A673 (cell line): ENCODE data around the gene SHISA5. TPM values are rescaled to one million over a fixed set of nuclear protein-coding genes. Genes with fewer than 3 reads are reported as not detected.
A peak's percentile ranks its signal among the peaks of the same experiment; 100 is the strongest.

ENCODE experiments used
- BruUV-seq: library from RNA; stranded (reverse); fragments of 400-500 nt; replicated peaks from 2 replicates; lab custom pipeline; 2021; lab: Mats Ljungman, UMichigan
- CTCF ChIA-PET: fragments of 300-600 bp; sonication (Branson Sonifier 250); formaldehyde crosslinking; loops from one replicate; lab custom pipeline; 2022; ENCODE audit warnings: antibody characterized with exemption; lab: Charles Lee
- POLR2A ChIA-PET: fragments of 300-600 bp; sonication (Branson Sonifier 250); formaldehyde crosslinking; loops from one replicate; lab custom pipeline; 2022; ENCODE audit warnings: antibody characterized with exemption; ENCODE audit not compliant: low non-redundant PET; lab: Charles Lee
- DNase-seq: peaks from one replicate; pipeline ENCODE4 v3.0.0-alpha.2; 2015; ENCODE audit warnings: low spot score
- H3K27ac ChIP-seq: fragments of 200-600 bp; sonication (generic); 2 replicates; pipeline ENCODE4 v1.5.1; 2016; ENCODE audit warnings: mixed run types, low read depth, mild to moderate bottlenecking, mixed read lengths, antibody characterized with exemption, low read length; ENCODE audit not compliant: poor library complexity, severe bottlenecking
- H3K27me3 ChIP-seq: fragments of 200-600 bp; sonication (generic); replicated peaks from 2 replicates; pipeline ENCODE4 v1.6.1; 2017; ENCODE audit warnings: mixed run types, low read depth, mild to moderate bottlenecking, mixed read lengths, antibody characterized with exemption, low read length; ENCODE audit not compliant: insufficient read depth, poor library complexity
- H3K36me3 ChIP-seq: fragments of 200-600 bp; sonication (generic); 2 replicates; pipeline ENCODE4 v1.6.1; 2016; ENCODE audit warnings: mixed run types, mild to moderate bottlenecking, mixed read lengths, antibody characterized with exemption, low read length; ENCODE audit not compliant: insufficient read depth, poor library complexity, severe bottlenecking
- H3K4me1 ChIP-seq: fragments of 200-600 bp; sonication (generic); 2 replicates; pipeline ENCODE4 v1.6.1; 2017; ENCODE audit warnings: mixed run types, mild to moderate bottlenecking, mixed read lengths, antibody characterized with exemption, low read length; ENCODE audit not compliant: insufficient read depth, poor library complexity, severe bottlenecking
- H3K4me3 ChIP-seq: fragments of 200-600 bp; sonication (generic); 2 replicates; pipeline ENCODE4 v1.5.1; 2016; ENCODE audit warnings: low read depth, mixed run types, mild to moderate bottlenecking, mixed read lengths, low read length; ENCODE audit not compliant: poor library complexity, severe bottlenecking
- H3K9me3 ChIP-seq: fragments of 200-600 bp; sonication (generic); 2 replicates; pipeline ENCODE4 v1.6.1; 2016; ENCODE audit warnings: mixed run types, low read depth, mild to moderate bottlenecking, mixed read lengths, antibody characterized with exemption, low read length; ENCODE audit not compliant: poor library complexity, severe bottlenecking
- EZH2 ChIP-seq: fragments of 200-600 bp; sonication (generic); IDR thresholded peaks from 2 replicates; pipeline ENCODE4 v1.6.1; 2017; ENCODE audit warnings: borderline replicate concordance, low read depth, mild to moderate bottlenecking, mixed read lengths, antibody characterized with exemption, low read length; ENCODE audit not compliant: poor library complexity, severe bottlenecking
- intact Hi-C: fragments of 100-400 bp; cut with micrococcal nuclease; formaldehyde crosslinking; loops from one replicate; pipeline ENCODE4 v1.10.0; 2022; ENCODE audit not compliant: unreplicated experiment
- total RNA-seq: library from RNA; stranded (reverse); gene quantifications from 2 replicates; pipeline ENCODE4 v1.2.3, GENCODE V29; 2021
- TF ChIP-seq, protein P1 (sequence below): fragments of 300-800, 200-600 bp; sonication (generic); conservative IDR thresholded peaks from 2 replicates; pipeline ENCODE4 v1.5.1; 2017; ENCODE audit warnings: low read depth, mild to moderate bottlenecking, antibody characterized with exemption, low read length, moderate library complexity, mixed read lengths

Gene SHISA5
- total RNA-seq, 1 experiment from 2014 or later, result 61.8 TPM

DNA sequence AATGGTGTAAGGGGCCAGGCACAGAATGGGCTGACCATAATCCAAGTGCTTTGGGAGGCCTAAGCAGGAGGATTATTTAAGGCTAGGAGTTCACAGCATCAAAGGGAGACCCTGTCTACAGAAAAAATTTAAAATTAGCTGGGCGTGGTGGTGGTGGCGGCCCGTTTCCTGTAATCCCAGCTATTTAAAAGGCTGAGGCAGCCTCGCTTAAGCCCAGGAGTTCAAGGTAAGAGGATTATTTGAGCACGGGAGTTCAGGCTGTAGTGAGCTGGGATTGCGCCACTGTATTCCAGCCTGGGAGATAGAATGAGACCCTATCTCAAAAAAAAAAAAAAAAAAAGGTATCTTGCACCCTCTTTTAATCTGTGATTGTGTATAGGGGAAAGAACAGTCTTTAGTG lies 62.0 kb downstream of the SHISA5 start:
- Histone ChIP-seq H3K9me3 (no peaks in the 10 kb centered on the region), H3K27me3 (no peaks in the 10 kb centered on the region), H3K4me3 (peak overlapping the region; percentile 74), H3K4me1 (no peaks in the 10 kb centered on the region), H3K36me3 (peaks cover 6% of the 10 kb centered on the region), H3K27ac (no peak overlapping the region)
- BruUV-seq, result no TSS peak
- DNase-seq, result no peak
- POLR2A ChIA-PET, result no interaction called here
- CTCF ChIA-PET, result no interaction called here
- intact Hi-C loops, result no loop called here
- TF ChIP-seq, protein P1, sequence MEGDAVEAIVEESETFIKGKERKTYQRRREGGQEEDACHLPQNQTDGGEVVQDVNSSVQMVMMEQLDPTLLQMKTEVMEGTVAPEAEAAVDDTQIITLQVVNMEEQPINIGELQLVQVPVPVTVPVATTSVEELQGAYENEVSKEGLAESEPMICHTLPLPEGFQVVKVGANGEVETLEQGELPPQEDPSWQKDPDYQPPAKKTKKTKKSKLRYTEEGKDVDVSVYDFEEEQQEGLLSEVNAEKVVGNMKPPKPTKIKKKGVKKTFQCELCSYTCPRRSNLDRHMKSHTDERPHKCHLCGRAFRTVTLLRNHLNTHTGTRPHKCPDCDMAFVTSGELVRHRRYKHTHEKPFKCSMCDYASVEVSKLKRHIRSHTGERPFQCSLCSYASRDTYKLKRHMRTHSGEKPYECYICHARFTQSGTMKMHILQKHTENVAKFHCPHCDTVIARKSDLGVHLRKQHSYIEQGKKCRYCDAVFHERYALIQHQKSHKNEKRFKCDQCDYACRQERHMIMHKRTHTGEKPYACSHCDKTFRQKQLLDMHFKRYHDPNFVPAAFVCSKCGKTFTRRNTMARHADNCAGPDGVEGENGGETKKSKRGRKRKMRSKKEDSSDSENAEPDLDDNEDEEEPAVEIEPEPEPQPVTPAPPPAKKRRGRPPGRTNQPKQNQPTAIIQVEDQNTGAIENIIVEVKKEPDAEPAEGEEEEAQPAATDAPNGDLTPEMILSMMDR, result no peak
- TF ChIP-seq EZH2, result no peak

DNA sequence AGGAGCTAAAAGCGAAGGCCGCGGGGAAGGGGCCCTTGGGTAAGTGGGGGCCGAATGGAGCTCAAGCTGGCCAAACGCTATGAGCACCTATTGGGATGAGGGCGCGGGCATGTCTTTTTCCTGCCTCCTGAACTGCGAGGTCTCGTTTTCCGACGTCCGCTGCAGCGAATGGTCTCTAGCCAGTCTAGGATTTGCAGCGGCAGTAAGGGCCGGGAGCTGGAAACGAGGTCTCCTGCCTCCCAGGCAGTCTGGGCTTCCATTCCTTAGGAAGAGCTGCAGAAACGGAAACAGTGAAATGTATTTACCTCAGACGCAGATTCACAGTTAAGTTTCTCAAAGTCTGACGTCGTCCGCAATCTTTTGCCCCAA lies 63.4 kb downstream of the SHISA5 start:
- no peaks in the 10 kb centered on the region for H3K9me3 ChIP-seq
- ChIA-PET POLR2A (no interaction called here), CTCF (no interaction called here)
- BruUV-seq, result TSS peak; percentile 75
- peaks cover 6% of the 10 kb centered on the region for H3K36me3 ChIP-seq
- H3K27me3 ChIP-seq, result no peaks in the 10 kb centered on the region
- intact Hi-C loops, result no loop called here
- H3K4me3 ChIP-seq, result peak overlapping the region; percentile 74
- peak overlapping the region; percentile 80 for H3K27ac ChIP-seq
- TF ChIP-seq EZH2, result no peak
- TF ChIP-seq, protein P1, result no peak
- H3K4me1 ChIP-seq, result no peaks in the 10 kb centered on the region
- DNase-seq, result no peak

DNA sequence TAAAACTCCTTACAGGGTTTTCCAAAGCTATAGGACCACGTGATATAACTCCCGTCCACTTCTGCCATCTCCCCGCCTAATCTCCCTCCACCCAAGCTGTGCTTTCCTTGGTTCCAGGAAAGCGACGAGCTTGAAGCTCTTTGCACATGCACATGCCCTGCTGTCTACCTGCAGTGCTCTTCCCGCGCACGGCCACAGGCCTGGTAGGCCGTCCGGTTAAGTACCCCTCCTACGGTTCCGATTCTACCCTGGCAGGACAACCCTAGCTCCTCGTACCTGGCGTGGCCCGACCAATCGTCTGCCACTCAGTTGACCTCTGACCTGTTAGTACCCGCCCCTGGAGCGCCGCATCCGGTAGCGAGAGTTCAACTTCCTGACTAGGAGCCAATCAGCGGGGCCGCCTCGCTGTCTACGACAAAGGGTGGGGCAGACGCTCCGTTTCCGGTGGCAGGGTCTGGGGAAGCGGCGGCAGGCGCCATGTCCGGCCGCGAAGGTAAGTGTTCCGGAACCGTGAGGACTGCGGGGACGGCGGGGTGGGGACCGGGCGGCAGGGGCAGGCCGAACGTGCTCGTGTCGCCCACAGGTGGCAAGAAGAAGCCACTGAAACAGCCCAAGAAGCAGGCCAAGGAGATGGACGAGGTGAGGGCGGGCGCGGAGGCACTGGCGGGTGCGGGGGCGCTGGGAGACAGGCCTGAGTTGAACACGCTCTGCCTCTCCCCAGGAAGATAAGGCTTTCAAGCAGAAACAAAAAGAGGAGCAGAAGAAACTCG lies 64.0 kb downstream of the SHISA5 start, which contains the start of the genes CCDC51 and TMA7:
TSS of gene CCDC51 (minus strand) at position 300 of the 770 bp plus-strand sequence. CDS start 4,991 bp downstream, outside the sequence.
TSS of gene TMA7 (plus strand) at position 438 of the 770 bp plus-strand sequence. CDS start at position 478, 40 bp downstream.
- Histone ChIP-seq H3K27ac (peak within 1 kb of the TSS; percentile 80), H3K36me3 (peaks cover 6% of the 10 kb centered on the region), H3K4me1 (no peaks in the 10 kb centered on the region), H3K4me3 (peak within 1 kb of the TSS; percentile 74), H3K9me3 (no peaks in the 10 kb centered on the region), H3K27me3 (no peaks in the 10 kb centered on the region)
- peak; percentile 93 for DNase-seq
- intact Hi-C loops, result loop anchor here (5.0 kb wide), 1 partner anchor 38 kb away; no protein-coding TSS in a partner anchor
- ChIA-PET CTCF (interaction anchor here (0.6 to 1.2 kb wide), 3 partner anchors 39 to 118 kb away, joined by 3 read pairs; no protein-coding TSS in a partner anchor), POLR2A (interaction anchor here (0.7 kb wide), 1 partner anchor 69 kb away, joined by 3 read pairs; no protein-coding TSS in a partner anchor)
- no peak for TF ChIP-seq EZH2
- TF ChIP-seq, protein P1, result no peak
- BruUV-seq, result no TSS peak
